GM19324 (cell line): Measurements from ENCODE around the gene MAP3K9.
"Not testable (repeated sequence)": the region's sequence is repeated elsewhere in the genome, so short reads cannot be mapped to it uniquely, and the experiment has no call there.

Source experiments
- ATAC-seq: cut with Tn5 transposase; IDR thresholded peaks from one replicate; pipeline ENCODE4 v1.9.1; 2021; ENCODE audit warnings: mild to moderate bottlenecking, moderate library complexity; ENCODE audit not compliant: unreplicated experiment, low FRiP score

Gene MAP3K9

GRCh38 chr14:70703621-70704168, 105.6 kb downstream of the MAP3K9 start:
- ATAC-seq = not testable (repeated sequence)

DNA sequence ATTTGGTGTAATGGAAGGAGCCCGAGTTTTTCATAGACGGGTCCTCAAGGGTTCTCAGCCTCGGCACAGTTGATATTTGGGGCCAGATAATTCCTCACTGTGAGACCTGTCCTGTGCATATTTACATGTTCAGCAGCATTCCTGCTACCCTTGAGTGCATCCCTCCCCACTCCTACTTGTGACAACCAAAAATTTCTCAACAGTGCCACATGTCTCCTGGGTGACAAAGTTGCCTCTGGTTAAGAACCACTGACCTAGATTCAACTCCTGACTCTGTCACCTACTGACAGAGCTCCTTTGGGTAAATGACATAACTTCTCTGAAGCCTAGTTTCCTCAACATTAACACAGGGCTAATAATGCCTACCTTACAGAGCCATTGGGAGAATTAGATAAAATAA, 107.2 kb downstream of the MAP3K9 start:
- no peak for ATAC-seq

GRCh38 chr14:70701610-70702009, 107.7 kb downstream of the MAP3K9 start:
- no peak for ATAC-seq

DNA sequence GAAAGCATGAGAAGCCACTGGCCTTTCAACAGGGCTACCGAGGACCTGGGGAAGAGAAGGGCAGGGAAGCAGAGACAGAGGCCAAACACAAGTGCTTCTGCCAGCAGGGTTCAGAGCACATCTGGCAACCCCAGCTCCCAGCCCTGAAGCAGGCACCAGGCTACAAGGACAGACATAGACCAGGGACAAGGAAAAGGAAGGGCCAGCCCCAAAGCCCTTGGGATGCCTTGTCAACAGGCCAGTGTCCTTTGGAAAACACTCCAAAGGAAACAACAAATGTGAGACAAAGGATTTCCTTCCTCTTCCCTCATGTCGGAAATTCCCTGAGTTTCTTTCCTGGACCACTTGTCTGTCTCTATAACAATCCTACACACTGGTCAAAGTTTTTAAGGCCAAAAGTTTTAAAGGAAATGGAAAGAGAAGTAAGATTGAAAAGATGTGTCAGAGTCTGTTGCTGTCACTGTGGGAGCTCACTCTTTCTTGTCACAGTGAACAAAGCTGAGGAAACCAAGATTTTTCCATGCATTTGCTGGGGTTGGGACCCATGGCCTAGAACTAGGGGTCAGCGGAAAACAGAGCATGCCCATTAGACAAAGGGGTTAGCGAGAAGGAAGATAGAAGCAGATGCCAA, 108.2 kb downstream of the MAP3K9 start:
- ATAC-seq = no peak

DNA sequence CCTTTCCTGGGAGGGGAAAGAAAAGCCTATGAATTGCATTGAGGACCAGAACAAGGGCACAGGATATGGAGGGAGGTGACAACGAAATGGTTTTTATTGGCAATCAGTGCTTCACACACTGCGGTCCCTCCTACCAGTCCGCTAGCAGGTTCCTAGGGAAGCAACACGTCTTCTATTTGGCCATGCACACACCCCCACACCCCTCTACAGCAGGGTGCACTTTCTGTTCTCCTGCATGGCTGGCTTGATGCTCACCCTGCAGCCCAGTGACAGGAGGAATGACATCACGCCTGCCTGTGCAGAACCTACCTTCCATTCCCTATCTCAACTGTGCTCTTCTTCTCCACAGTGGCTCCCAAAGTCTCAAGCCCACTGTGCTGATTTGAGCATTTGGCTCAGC, 109.7 kb downstream of the MAP3K9 start:
- no peak for ATAC-seq

- no peak for ATAC-seq
Observed at GRCh38 chr14:70698288-70698687, 111.0 kb downstream of the MAP3K9 start.

- ATAC-seq = no peak
Observed at GRCh38 chr14:70697701-70698100, 111.6 kb downstream of the MAP3K9 start.

- ATAC-seq = no peak
Observed at GRCh38 chr14:70696026-70696425, 113.3 kb downstream of the MAP3K9 start.

DNA sequence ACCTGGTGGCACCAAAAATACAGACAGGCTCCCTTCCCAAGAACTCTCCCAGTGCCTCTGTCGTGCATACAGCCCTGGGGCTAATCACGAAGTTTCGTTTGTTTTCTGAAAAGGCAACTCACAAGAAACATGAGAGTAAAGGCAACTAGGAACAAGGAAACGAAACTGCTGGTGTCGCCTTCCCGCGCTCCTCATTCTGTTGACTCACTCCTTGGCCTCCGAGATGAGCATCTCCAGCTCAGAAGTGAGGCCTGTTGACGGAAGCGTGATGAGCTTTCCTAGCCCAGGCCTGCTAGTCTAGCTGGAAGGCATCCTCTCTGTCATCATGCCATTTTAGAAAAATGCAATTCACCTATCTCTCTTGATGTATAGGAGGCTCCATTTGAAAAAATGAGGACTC, 117.1 kb downstream of the MAP3K9 start:
- ATAC-seq = no peak

- ATAC-seq = no peak
Observed at GRCh38 chr14:70685474-70686197, 123.7 kb downstream of the MAP3K9 start.

DNA sequence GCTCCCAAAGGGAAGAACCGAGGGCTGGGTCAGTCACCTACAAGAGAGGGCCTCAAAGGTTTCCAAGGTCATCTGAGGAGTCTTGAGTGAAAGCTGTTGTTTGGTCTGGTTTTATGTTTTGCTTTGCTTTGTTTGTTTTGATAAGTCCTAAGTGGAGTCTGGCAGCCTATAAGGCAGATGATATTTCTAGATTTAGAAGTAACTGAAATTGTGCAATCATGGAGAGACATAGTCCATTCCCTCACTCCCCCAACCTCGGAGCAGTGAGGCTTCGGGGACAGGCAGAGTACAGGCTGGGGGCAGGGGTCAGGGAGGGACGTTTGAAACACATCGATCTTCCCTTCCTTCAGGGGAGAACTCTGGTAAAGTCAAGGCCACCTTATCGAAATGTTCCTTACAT, 125.3 kb downstream of the MAP3K9 start:
- no peak for ATAC-seq

DNA sequence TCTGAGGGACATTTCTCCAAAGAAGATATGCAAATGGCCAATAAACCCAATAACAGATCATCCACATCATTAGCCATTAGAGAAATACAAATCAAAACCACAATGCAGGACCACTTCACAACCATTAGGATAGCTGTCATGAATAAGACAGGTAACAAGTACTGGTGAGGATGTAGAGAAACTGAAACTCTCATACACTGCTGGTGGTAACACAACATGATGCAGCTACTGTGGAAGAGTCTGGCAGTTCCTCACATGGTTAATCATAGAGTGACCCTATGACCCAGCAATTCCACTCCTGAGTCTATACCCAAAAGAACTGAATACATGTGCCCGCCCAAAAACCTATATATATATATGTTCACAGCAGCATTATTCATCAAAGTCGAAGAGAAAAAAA, 128.6 kb downstream of the MAP3K9 start:
- ATAC-seq = no peak

DNA sequence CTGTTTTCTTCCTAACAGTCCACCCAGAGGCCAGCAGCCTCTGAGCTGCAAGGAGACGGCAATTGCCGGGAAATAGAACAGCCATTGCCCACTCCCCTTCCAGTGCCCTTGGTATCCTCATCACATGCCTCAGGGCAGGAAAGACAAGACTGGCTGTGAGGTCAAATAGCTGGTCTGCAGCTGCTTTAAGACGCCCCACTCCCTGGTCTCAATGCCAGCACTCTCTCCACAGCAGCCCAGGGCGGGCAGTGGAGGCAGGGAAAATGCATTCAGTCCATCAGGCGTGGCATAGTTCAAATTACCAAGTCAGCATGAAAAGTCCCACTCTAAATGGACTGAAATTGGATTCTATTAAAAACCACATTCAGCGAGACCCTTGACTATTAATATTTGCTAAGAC, 132.0 kb downstream of the MAP3K9 start:
- ATAC-seq = no peak
